Activated CD8-positive, alpha-beta memory T cell treated with anti-CD3 and anti-CD28 coated beads for 24 hours (primary cell): ENCODE results near the gene BBS4.
"Not testable (repeated sequence)": the region's sequence is repeated elsewhere in the genome, so short reads cannot be mapped to it uniquely, and the experiment has no call there.

ENCODE experiments used
- DNase-seq: peaks from one replicate; pipeline ENCODE4 v3.0.0-alpha.2; 2020

Gene BBS4, protein sequence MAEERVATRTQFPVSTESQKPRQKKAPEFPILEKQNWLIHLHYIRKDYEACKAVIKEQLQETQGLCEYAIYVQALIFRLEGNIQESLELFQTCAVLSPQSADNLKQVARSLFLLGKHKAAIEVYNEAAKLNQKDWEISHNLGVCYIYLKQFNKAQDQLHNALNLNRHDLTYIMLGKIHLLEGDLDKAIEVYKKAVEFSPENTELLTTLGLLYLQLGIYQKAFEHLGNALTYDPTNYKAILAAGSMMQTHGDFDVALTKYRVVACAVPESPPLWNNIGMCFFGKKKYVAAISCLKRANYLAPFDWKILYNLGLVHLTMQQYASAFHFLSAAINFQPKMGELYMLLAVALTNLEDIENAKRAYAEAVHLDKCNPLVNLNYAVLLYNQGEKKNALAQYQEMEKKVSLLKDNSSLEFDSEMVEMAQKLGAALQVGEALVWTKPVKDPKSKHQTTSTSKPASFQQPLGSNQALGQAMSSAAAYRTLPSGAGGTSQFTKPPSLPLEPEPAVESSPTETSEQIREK

DNA sequence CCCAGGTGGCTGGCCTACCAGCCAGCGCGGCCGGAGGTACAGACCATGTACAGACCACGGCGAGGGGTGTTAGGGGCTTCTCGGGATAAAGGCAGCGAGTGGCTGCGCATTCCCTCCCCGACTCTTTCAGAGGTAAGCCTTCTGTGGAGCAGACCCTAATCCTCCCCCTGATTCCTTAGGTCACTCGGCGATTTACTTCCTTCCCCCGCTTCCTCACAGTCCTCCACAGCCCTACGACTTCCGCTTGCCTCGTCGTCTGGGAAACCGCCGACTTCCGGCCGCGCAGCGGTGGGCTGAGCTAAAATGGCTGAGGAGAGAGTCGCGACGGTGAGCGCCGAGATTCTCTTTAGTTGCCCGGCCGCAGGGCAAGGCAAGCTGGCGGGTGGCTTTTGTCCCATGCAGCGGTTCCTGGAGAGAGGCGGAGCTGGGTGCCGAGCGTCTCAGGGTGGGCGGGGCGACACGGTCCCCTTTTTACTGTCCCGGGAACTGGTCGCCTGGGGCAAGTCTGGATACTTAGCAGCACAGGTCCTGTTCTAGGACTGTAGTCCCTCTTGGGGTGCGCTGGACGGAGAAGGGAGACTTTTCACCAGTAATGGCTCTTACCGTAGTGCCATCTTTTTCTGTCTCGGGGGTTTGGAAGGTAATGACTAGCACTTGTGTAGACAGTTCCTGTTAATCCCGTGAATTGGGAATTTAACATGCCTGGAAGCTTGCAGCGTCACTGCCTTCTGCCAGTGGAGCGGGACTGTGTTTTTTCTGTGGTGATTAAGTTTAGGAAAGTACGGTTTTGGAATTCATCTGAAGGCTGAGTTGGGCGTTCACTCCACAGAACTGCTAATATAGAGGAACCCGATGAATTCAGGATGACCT, at the start of gene BBS4, which contains the start of gene HIGD2B:
Gene BBS4, plus strand, starts transcription at position 283 of the 870 bp plus-strand sequence. Its CDS starts 21 bp downstream, at position 304.
Gene HIGD2B, minus strand, starts transcription at position 258 of the 870 bp plus-strand sequence. CDS start 9,808 bp downstream, outside the sequence.
- DNase-seq: peak; percentile 93

DNA sequence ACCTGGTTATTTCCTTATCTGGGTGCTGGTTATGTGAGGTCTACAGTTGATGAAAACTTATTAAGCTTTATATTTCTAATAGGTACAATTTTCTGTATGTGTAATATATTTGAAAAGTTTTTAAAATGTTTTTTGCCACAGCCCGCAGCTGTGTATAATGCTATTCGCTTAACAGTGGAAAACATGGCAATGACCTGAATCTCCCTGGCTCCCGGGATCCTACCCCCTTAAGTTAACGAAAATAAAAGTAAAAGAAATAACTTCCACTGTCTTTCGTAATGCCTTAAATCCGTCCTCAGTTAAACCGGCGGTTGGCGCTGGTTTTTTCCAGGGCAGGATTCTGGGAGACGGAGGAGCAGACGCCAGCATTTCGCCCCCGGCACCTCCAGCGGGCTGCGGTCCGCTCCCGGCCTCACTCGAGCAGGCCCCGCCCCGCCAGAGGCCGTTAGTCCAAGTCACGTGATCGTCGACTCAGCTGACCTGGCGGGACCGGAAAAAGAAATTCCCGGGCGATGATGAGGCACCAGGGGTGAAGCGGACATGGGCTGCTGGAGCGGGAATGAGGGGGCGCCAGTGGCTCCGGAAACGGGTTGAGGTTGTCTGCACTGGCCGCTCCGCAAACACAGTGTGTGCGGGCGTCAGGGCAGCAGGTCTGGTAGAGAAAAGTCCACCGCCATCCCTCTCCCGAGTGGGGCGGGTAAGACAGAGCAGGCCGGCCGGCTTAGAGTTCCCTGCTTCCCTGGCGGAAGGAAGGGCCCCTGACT, 49.3 kb upstream of the BBS4 start:
- DNase-seq: peak; percentile 68

DNA sequence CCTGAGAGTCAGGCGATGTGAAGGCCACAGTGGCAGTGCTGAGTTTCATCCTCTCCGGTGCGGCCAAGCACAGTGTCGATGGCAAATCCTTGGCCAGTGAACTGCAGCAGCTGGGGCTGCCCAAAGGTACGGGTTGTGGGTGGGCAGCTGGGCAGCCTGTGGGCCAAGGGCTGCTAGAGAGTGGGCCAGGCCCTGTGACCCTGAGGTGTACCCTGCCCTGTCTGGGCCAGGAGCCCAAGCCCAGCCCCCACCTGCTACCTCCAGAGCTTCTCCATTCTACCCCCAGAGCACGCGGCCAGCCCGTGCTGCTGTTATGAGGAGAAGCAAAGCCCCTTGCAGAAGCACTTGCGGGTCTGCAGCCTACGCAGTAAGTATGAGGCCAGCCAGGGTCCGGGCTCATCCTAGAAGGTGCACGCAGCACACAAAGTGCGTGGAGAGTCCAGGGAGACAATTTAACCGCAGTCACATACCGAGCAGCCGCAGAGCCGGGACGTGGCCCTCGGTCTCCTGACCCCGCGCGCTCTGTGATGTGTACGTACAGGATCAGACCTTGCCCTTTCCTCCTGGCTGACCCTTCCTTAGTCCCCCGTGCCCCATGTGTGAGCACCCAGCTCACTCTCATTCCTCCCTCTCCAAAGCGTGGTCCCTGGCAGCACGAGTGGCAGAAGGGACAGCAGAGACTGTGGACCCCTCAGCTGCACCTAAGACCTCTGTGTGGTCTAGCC, 46.1 kb upstream of the BBS4 start:
- not testable (repeated sequence) for DNase-seq

DNA sequence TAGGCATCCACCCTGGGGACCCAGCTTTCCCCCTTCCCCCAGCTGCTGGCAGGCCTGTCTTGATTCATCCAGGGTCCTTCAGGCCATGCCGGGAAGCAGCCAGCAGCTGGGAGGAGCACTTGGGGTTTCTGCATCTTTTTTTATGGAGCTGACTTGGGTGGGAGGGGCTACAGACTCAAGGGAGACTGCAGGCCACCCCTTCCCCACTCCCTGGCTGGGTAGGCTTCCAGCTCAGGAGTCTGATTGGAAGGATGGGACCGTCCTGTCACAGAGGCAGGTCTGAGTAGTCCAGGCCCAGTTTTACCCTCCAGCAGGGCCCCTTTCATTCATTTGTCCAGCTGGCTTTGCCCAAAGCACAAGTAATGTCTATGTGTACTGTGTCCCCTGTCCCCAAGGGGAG, 43.7 kb upstream of the BBS4 start:
- not testable (repeated sequence) for DNase-seq

DNA sequence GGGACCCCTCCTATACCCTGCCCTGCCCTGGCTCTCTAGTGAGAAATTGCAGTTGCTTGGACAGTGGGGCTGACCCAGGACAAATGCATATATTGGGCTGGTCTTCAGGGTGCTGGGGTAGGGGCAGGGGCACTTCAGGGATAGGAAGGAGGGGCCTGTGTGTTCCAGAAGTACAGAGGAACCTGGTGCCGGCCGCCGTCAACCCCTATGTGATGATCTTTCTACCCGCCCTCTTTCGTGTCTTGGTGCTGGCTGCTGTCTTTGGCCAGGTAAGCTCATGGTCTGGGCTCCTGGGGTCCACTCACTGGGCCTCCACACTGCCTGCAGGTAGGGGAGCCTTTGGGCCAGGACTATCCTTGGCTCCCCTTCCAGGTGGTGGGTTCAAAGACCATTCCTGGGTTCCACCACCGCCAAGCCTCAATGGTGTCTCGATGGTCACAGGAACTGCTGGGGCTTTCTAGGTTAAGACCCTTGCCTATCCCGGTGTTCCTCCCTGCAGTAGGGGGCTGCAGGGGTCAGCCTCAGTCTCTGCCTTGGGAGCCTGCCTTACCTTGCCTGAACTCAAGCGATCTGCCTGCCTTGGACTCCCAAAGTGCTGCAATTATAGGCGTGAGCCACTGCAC, 37.3 kb upstream of the BBS4 start:
- DNase-seq: not testable (repeated sequence)

DNA sequence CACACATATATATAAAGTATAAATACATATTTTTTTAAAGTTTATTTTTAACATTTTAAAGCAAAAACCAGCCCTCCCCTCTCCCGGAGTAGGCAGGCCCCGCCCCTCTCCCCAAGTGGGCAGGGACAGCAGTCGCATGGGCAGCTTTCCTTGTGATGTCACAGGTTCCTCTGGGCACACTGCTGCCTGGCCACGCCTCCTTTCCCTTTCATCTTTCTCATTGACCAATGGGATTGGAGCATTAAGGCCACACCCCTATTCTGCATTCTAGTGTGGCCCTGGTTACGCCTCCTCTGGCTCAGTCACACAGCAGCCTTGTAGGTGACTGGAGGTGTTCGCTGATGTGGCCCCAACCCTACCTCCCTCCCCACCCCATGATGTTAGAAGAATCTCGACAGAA, 31.6 kb upstream of the BBS4 start, which contains the start of gene GOLGA6B:
Gene GOLGA6B, plus strand, starts transcription at position 301 of the 400 bp plus-strand sequence. Its CDS starts 41 bp downstream, at position 342.
- DNase-seq: not testable (repeated sequence)

DNA sequence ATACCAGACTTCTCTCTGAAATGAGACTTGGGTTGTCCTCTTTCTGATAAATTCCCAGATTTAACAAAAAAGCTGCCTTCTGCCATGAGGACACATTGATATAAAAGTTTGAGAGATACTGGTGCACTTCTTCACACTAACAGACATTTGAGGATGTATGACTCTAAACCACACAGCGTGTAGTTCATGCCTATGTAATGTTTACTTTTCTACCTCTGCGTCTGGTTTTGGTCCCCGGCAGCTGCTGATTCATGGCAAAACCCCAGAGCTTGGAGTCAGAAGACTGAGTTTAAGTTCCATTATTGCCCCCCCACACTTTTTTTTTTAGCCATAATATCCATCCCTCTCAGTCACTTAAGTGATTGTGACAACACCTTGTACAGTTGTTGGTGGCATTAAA, 30.0 kb upstream of the BBS4 start:
- not testable (repeated sequence) for DNase-seq

DNA sequence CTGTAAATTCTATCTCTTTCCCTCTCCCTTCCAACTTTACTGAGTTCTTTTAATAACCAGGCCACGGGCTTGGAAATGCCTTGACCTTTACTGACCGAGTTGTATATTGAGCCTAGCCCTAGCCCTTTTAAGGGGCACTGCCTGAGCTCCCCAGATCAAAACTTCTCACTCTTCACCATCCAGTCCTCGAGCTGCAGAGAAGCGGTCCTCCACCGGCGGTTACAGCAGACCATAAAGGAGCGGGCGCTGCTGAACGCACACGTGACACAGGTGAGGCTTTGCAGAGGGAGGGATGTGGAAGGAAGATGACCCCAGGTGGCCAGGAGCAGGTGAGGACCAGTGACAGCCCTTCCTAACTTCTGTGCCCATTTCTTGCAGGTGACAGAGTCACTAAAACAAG, 24.9 kb upstream of the BBS4 start:
- DNase-seq: not testable (repeated sequence)

DNA sequence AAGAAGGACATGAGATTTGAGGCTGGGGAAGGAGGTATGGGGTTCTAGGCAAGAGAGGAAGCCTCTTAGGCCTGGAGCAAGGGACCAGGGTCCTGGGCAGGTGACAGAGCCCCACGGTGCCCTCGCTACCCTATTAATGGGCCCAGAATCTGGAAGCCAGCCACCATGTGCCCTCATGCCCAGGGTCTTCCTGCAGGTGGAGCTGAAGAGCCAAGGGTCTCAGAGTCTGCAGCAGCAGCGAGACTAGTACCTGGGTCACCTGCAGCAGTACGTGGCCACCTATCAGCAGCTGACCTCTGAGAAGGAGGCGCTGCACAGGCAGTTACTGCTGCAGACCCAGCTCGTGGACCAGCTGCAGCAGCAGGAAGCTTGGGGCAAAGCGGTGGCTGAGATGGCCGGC, 22.1 kb upstream of the BBS4 start:
- DNase-seq: not testable (repeated sequence)

DNA sequence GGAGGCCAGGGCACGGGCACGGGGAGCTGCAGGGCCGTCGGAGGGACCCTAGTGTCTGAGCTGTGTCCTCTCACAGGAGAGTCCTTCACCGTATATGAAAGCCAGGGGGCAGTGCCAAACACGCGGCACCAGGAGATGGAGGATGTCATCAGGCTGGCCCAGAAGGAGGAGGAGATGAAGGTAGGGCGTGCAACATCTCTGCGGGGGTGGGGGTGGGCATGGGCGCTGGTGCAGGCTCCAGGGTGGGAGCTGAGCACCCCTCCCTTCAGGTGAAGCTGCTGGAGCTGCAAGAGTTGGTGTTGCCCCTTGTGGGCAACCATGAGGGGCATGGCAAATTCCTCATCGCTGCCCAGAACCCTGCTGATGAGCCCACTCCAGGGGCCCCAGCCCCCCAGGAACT, 20.3 kb upstream of the BBS4 start:
- not testable (repeated sequence) for DNase-seq

DNA sequence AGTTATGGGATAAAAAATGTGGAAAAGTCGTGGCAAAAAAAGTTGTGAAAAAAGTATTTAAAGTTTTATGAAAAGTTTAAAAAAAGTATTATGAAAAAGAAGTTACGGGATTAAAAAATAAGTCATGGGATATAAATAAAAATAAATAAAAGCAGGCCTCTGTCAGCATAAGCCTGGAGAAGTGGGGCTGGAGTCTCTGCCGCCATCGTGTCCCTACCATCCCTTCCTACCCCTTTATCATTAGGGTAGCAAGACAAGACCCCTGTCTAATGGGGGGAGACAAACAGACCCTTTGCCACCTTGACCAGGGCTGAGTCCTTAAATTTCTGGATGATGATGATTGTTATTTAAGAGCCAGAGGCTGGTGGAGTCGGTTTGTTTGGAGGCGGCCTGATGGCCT, 16.2 kb upstream of the BBS4 start:
- not testable (repeated sequence) for DNase-seq

DNA sequence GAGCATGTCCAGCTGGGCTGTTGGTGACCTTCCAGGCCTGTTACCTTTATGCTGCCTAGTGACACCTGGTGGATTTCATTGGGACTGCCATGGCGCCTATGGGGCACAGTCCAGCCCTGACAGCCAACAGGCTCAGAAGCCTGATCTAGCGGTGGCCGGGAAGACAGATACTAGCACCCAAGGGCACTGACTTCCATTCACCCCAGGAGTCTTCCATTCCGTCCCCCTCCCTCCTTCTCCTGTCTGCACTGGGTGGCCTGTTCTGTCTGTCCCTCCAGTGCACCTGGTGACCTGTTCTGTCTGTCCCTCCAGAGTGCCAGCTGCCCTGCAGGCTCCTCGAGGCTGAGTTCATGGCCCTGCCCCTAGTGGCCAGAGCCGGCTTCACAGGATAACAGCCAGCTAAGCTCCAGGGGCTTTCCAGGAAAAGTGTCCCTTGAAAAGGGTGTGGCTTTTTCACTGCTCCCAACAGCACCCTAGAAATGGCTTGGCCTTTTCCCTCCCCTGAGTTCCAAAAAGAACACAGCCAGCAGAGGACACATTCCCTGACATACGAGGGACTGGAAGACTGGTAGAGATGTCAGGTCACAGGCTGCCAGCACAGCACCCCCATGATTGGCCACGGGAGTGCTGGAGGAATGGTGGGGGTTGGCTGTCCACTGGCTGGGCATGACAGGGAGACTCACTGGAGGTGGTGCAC, 15.2 kb upstream of the BBS4 start:
- DNase-seq: peak; percentile 87

DNA sequence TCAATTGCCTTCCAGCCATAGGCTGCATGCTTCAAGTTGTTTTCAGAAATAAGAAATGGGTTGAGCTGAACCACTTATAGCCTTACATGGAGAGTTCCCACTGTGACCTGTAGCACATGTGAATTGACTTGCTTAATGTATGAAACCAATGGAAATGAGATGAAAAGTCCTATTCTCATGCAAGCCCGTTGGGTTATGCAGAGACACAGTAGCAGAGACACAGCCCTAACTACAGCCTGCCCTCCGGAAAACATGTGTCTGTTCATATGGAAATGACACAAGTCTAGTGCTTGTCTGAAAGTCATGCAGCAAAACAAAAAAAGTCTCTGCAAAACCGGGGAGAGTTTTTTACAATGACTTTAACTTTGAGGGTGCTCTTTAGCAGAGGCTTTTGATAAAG, 14.5 kb upstream of the BBS4 start:
- no peak for DNase-seq

DNA sequence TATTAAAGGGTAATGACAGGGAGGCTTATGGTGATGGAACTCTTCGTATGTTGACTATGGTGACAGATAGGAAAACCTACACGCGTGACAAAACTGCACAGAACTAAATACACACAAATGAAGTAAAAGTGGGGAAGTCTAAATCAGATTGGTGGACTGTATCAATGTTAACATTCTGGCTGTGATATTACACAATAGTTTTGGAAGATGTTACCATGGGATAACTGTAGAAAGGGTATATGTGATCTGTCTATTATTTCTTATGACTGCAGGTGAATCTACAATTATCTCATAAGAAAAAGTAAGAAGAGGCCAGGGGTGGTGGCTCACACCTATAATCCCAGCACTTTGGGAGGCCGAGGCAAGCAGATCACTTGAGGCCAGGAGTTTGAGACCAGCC, 9.2 kb upstream of the BBS4 start:
- DNase-seq: no peak

DNA sequence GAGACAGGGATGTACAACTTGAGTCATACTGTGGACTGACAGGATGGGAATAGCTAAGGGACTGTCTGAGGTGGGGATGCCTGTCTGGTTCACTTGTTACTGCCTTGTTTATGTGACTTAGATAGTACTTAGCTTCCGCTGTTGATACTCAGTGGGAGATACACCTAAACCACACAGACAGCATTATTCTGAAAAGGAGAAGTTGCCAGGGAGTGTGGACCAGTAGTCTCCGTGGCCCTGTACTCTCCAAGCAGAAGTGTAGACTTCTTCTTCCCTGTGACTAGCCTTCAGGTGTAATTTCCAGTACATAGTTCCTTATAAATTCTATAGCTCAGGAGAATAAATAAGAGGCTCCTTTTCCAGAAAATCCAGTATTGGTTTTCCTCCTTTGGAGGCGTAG, 5.1 kb upstream of the BBS4 start:
- no peak for DNase-seq

DNA sequence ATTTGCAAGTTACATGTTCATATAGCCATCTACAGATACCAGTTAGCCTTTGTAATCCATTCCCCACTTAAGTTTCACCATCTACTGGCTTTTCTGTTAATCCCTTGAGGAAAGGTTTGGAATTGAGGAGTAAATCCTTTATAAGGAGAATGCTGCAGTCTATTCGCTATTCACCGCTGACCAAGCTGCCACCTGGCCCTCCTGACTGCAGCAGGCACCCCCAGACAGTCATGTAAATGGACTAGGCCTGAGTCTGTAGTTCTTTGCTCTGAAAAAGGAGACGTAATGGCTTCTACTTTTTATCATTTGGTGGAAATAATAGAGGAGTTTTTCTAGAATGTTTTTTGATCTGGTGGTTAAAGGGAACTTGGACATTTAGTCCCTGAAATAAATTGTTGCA, 3.2 kb upstream of the BBS4 start:
- no peak for DNase-seq

DNA sequence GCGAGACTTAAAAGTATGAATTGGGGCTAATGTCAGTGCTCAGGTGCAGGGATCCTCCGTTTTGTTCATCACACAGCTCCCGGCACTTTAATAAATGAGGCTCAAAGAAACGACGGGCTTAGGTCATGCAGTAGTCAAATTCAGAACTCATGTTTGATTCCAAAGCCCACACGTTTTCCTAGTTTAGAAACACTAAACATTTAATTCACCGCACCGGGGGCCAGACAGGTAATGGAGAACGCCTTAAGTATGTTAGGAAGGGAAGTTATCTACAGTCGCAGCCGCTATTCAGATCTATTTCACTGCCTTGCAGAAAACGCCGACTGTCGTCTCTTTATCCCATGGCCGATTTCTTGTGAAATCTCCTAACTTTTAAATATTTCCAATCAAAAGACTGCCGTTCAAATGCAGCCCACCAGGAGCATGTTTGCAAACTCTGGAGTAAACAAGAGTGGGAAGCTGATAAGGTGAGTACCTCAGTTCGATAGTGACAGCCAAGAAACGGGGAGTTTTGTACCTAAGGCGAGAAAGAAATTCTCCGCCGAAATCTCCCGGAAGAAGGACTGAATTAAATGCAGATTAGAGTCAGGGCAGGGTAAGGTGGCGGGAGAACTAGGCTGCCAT, 594 bp upstream of the BBS4 start:
- no peak for DNase-seq

DNA sequence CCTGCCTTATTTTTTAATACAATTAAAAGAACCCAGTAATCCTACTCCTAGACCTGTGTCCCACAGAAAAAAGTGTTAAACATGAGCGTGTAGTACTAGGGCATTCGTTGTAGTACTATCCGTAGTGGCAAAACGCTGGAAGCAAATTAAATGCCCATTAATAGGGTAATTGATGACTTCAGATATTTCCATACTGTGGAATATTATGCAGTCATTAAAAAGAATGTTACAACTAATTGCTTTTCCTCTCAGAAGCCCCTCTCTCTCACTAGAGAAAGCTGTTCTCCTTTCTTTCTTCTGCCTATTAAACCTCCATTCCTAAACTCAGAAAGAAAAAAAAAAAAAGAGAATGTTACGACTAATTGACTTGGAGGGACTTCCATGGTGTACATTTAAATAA, 2.7 kb downstream of the BBS4 start:
- DNase-seq: no peak

DNA sequence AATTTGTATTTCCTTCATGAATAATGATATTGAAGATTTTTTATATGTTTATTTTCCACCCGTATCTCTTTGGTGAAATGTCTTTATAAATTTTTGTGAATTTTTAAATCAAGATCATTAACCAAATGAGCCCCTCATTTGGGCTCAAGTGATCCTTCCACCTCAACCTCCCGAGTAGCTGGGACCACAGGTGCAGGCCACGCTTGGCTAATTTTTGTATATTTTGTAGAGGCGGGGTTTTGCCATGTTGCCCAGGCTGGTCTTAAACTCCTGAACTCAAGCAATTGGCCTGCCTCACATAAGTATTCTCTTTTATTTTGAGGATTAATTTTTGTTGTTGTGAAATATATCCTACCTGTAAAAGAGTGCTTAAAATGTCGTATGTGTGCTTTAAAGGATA, 4.9 kb downstream of the BBS4 start:
- DNase-seq: no peak

DNA sequence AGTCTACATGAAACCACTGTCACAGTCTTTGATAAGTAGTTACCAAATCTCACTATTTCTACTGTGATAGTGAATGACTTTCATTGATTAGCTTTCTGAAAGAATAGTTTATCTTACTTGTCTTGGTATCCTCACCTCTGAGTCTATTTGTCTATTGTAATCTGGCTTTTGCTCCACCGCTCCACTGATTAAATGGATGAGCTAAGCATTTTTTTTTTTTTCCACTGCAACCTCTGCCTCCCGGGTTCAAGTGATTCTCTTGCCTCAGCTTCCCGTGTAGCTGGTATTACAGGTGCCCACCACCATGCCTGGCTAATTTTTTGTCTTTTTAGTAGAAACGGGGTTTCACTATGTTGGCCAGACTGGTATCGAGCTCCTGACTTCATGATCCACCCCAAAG, 12.9 kb downstream of the BBS4 start:
- DNase-seq: no peak
